ENCODE results near the gene ECSIT.

- TF ChIP-seq POLR2A (IDR thresholded peaks at IDR 0.05) (no peak), CTCF (IDR thresholded peaks at IDR 0.05) (no peak)
Observed at GRCh38 chr19:11541238-11541637, 12.3 kb upstream of the ECSIT start.
